Left ventricle myocardium inferior (tissue), 1 donor: ENCODE measurements around the gene RAB11A. TPM values are rescaled to one million over a fixed set of nuclear protein-coding genes. Genes with fewer than 3 reads are reported as not detected.
A peak's percentile ranks its signal among the peaks of the same experiment; 100 is the strongest.

Experiments
- DNase-seq: peaks from one replicate; pipeline ENCODE4 v3.0.0-alpha.2; 2020
- H3K27ac ChIP-seq: fragments of 200-600 bp; replicated peaks from 2 replicates; pipeline ENCODE4 v1.8.0; 2021
- H3K27me3 ChIP-seq: fragments of 200-600 bp; 2 replicates; pipeline ENCODE4 v1.8.0; 2021; ENCODE audit warnings: low read depth
- H3K36me3 ChIP-seq: fragments of 200-600 bp; 2 replicates; pipeline ENCODE4 v1.8.0; 2021
- H3K4me1 ChIP-seq: fragments of 200-600 bp; 2 replicates; pipeline ENCODE4 v1.8.0; 2021
- H3K4me3 ChIP-seq: fragments of 200-600 bp; 2 replicates; pipeline ENCODE4 v1.8.0; 2021; ENCODE audit warnings: mild to moderate bottlenecking, moderate library complexity
- H3K9me3 ChIP-seq: fragments of 200-600 bp; replicated peaks from 2 replicates; pipeline ENCODE4 v1.8.0; 2021
- intact Hi-C: fragments of 100-400 bp; cut with micrococcal nuclease; formaldehyde crosslinking; loops from one replicate; pipeline ENCODE4 v1.11.0; 2022
- total RNA-seq: library from RNA; stranded (reverse); fragmentation: NEBNext Ultra II Directional; extraction: Animal tissue kit (Norgen Biotek cat#: 25700); gene quantifications from one replicate; pipeline ENCODE4 v1.2.1, GENCODE V29; 2021
- TF ChIP-seq, protein P1 (sequence below): fragments of 200-600 bp; IDR thresholded peaks from 2 replicates; pipeline ENCODE4 v1.8.0; 2021; ENCODE audit warnings: antibody characterized with exemption, mild to moderate bottlenecking, borderline replicate concordance
- donor health status: DM: no; HTN: yes; CAD: no; lungs with severe emphysema.

RAB11A gene
- total RNA-seq, 1 donor from 2014 or later: 146 TPM

DNA sequence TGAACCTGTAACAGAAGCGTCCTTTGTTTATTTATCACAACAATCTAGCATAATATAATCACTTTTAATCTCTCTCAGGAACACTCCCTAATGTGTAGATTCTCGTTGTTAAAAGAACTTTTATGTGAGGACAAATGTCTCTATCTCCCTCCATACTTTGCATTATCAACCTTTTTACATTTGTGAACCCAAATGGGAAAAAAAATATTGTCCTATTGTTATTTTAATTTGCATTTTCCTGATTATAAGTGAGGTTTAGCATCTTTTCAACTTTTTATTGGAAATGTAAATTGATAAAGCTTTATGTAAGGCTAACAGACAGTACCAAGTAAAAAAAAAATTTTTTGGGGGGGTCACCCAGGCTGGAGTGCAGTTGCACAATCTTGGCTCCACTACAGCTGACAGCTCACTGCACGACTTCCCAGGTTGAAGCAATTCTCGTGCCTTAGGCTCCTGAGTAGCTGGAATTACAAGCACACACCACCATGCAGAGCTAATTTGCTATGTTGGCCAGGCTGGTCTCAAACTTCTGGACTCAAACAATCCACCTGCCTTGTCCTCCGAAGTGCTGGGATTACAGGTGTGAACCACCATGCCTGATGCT lies 44.2 kb upstream of the RAB11A start:
- H3K4me3 ChIP-seq: no peak overlapping the region
- no peaks in the 10 kb centered on the region for H3K27me3 ChIP-seq
- H3K36me3 ChIP-seq: no peaks in the 10 kb centered on the region
- intact Hi-C loops: no loop called here
- no peaks in the 10 kb centered on the region for H3K9me3 ChIP-seq
- TF ChIP-seq, protein P1, sequence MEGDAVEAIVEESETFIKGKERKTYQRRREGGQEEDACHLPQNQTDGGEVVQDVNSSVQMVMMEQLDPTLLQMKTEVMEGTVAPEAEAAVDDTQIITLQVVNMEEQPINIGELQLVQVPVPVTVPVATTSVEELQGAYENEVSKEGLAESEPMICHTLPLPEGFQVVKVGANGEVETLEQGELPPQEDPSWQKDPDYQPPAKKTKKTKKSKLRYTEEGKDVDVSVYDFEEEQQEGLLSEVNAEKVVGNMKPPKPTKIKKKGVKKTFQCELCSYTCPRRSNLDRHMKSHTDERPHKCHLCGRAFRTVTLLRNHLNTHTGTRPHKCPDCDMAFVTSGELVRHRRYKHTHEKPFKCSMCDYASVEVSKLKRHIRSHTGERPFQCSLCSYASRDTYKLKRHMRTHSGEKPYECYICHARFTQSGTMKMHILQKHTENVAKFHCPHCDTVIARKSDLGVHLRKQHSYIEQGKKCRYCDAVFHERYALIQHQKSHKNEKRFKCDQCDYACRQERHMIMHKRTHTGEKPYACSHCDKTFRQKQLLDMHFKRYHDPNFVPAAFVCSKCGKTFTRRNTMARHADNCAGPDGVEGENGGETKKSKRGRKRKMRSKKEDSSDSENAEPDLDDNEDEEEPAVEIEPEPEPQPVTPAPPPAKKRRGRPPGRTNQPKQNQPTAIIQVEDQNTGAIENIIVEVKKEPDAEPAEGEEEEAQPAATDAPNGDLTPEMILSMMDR: no peak
- no peaks in the 10 kb centered on the region for H3K4me1 ChIP-seq
- no peak overlapping the region for H3K27ac ChIP-seq
- DNase-seq: no peak

DNA sequence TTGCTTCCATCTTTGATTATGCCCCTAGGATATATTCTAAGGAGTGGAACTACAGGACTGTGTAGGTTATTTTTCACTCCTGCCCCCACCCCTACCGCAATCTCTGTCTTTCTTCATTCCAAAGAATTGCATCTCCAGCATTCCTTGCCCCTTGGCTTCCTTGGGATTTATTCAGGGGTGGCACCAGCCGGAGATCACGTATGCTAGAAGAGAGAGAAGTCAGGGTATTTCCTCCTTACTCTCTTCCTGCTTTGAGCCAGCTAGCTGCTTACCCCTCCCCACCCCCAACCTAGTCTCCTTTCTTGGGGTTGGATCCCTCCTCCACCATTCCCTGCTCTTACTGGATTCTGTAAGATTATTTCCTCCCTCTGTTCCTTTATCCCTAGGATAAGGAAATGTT lies 42.2 kb upstream of the RAB11A start:
- H3K27me3 ChIP-seq: no peaks in the 10 kb centered on the region
- H3K4me1 ChIP-seq: peaks cover 5% of the 10 kb centered on the region
- H3K36me3 ChIP-seq: no peaks in the 10 kb centered on the region
- H3K4me3 ChIP-seq: no peak overlapping the region
- no peak for DNase-seq
- no peaks in the 10 kb centered on the region for H3K9me3 ChIP-seq
- TF ChIP-seq, protein P1: no peak
- intact Hi-C loops: no loop called here
- H3K27ac ChIP-seq: no peak overlapping the region

DNA sequence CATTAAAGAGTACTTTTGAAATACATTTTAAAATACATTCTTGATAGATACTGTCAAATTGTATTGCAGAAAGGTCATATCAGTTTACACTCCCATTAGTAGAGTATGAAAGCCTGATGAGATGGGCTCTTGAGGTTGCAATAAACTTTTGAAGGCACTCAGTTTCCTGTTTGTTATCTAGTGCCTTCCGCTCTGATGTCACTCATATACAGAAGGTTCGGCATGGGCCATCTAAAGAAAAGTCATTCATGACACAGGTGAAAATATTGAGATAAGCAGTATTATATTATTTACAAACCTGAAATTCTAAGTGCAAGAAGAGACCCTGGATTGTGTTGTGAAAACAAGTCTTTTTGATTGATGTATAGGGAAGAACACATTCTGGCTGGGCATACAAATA lies 40.7 kb upstream of the RAB11A start:
- intact Hi-C loops: no loop called here
- peaks cover 20% of the 10 kb centered on the region for H3K4me1 ChIP-seq

DNA sequence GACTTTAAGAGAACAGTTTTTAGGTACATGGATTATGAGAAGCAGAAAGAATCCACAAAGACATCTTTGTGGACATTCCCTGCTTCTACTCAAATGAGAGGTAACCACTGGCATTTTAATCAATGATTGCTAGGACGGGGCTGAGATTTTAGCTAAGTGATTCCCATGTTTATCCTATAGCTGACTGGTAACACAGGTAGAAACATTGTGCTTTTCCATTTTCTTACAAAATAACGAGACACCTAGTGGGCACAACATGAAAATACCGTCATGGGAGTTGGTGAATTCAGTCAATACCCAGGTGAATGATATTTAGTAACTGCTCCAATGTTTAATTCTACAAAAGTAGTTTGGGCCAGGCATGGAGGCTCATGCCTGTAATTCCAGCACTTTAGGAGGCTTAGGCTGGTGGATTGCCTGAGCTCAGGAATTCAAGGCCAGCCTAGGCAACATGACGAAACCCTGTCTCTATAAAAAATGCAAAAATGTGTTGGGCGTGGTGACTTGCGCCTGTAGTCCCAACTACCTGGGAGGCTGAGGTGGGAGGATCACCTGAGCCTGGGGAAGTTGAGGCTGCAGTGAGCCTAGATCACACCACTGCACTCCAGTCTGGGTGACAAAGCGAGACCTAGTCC lies 40.0 kb upstream of the RAB11A start:
- intact Hi-C loops: no loop called here
- Histone ChIP-seq H3K4me3 (no peak overlapping the region), H3K27ac (no peak overlapping the region), H3K9me3 (no peaks in the 10 kb centered on the region), H3K4me1 (peaks cover 27% of the 10 kb centered on the region), H3K36me3 (no peaks in the 10 kb centered on the region), H3K27me3 (no peaks in the 10 kb centered on the region)
- no peak for DNase-seq
- TF ChIP-seq, protein P1: peak; percentile 50

More for the DNA sequence above, 40.7 kb upstream of the RAB11A start:
- Histone ChIP-seq H3K4me3 (no peak overlapping the region), H3K27ac (no peak overlapping the region), H3K27me3 (no peaks in the 10 kb centered on the region), H3K9me3 (no peaks in the 10 kb centered on the region), H3K36me3 (no peaks in the 10 kb centered on the region)
- DNase-seq: no peak
- TF ChIP-seq, protein P1: no peak

DNA sequence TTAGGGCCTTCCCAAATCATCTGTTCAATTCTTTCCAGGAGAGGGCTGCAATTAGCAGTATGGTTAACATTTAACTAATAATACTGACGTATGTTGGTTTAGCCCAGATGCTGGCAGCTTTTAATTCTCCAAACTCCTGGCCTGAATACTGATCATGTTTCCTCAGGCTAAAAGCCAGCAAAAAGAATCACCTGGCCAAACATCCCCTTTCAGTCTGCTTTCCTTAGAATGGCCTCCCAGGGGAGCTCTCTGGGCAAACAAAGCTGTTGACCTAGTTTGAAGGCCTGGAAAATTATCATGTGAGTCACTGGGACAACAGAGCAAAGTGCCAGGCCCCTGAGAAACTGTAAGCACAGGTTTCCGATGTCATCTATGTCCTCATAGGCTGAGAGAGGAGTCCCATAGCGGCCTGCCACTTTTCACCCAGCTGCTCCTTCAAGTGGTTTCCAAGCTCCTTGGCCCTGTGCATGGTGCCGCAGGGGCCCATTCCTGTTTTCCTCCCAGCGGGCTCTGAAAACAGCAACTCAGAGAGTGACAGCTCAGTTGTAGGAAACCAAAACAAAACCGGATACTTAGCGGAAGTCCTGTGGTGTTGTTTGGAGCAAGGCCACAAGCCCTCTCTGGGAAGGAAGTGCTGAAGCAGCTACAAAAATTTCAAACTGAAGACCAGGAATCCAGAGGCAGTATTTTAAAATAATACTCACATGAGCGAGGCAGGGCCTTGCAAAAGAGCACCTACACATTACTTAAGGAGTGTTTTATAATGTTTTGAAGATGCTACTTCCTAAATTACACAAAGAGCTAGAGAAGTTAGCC lies 36.5 kb upstream of the RAB11A start:
- TF ChIP-seq, protein P1: no peak
- Histone ChIP-seq H3K9me3 (no peaks in the 10 kb centered on the region), H3K36me3 (no peaks in the 10 kb centered on the region), H3K27me3 (no peaks in the 10 kb centered on the region), H3K4me3 (peak overlapping the region; percentile 48), H3K4me1 (peaks cover 35% of the 10 kb centered on the region), H3K27ac (peak overlapping the region; percentile 87)
- intact Hi-C loops: no loop called here
- DNase-seq: peak; percentile 74
